CD4-positive, alpha-beta T cell treated with Interleukin-15 for 1 hour (primary cell): ENCODE data around the gene CCDC57.
"Not testable (repeated sequence)": the region's sequence is repeated elsewhere in the genome, so short reads cannot be mapped to it uniquely, and the experiment has no call there.

ENCODE experiments used
- DNase-seq: peaks from one replicate; pipeline ENCODE4 v3.0.0-alpha.2; 2020

The CCDC57 gene

GRCh38 chr17:82219753-82220709 is 7.4 kb upstream of the CCDC57 start:
- DNase-seq, result no peak

DNA sequence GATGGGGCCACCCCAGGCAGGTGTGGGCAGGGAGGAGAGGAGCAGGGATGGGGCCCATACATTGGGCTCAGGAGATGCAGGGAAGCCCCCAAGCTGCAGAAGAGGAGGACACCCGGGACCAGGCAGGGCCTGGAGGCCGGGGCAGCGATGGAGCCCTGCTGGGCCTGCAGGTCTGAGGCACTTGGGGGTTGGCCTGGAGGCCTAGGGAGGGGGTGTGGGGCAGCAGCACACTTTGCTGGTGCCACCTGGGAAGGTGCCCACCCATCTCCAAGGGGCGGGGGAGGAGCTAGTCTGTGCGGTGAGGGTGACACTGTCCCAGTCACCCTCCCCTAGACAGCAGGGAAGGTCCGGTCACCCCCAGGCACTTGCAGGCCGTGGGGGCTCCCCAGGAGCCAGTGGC is 6.4 kb upstream of the CCDC57 start:
- no peak for DNase-seq

- DNase-seq, result no peak
Observed at GRCh38 chr17:82218349-82219075, 5.9 kb upstream of the CCDC57 start.

DNA sequence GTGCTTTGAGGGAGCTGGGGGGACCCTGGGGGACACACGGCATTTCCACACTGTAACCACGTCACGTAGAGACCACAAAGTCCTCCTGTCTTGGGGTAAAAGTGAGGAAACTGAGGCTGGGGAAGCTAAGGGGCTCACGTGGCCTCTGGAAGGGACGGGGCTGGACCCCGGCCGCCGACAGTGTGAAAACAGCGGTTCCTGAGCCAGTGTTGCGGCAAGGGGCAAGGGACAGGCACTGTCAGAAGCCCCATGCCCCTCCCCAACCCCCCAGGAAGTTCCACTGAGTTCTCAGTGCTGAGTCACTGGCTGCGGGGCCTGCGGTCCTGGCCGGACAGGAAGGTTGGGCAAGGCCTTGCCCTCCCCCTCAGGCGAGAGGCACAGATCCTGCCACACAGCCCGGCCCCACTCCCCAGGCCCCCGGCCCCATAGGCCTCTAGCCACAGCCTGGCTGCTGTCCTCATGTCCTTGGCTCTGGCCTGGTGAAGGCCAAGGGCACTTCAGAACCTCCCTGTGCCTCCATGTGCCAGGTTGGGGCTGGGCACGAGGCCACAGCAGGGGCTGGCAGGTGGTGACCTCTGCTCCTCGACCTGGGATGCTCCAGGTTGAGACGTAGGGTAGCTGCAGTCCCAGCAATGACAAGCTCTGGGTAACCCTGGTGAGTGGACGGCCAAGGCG is 5.0 kb upstream of the CCDC57 start:
- DNase-seq, result peak; percentile 82

GRCh38 chr17:82217120-82217529 is 4.5 kb upstream of the CCDC57 start:
- no peak for DNase-seq

DNA sequence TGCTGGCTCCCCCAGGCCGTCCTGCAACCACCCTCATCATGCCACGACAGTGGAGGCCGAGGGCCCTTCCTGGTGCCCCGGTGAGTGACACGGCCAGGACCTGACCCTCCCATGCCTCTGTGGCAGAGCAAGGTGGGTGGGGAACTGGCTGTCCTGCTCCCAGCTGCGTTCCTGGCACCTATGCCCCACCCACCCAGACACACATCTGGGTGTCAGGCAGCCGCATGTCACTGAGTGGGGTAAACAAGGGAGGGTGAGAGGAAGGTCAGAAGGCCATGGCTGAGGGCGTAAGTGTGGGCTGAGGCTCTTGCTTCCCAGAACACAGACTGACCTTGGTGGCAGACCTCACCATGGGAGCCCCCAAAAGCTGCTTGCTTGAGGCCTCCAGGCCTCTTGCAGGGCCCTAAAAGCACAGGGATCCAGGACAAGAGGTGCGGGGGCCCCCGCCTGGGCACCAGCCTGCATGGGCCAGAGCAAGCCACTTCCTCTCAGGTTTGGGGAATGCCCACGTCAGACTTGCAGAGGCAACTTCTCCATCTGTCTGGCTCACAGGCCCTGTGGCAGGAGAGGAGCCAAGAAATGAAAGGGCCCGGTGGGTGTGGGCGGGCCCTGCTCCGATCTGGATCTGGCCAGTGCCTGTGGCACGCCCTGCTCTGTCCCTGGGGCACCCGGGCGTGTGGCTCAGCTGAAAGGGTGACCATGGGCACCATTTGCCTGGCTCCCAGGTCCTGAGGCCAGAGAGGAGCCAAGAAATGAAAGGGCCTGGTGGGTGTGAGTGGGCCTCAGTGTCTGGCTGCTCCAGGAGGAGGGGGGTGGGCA is 3.9 kb upstream of the CCDC57 start:
- DNase-seq, result peak; percentile 89

- DNase-seq, result no peak
Observed at GRCh38 chr17:82215972-82216300, 3.3 kb upstream of the CCDC57 start.

GRCh38 chr17:82215095-82215971 is 2.7 kb upstream of the CCDC57 start:
- DNase-seq, result no peak

- no peak for DNase-seq
Observed at GRCh38 chr17:82214012-82214628, 1.5 kb upstream of the CCDC57 start.

GRCh38 chr17:82213251-82214011 is 789 bp upstream of the CCDC57 start:
- DNase-seq, result peak; percentile 76

GRCh38 chr17:82210655-82211054 is 2.0 kb downstream of the CCDC57 start:
- not testable (repeated sequence) for DNase-seq

- DNase-seq, result peak; percentile 85
Observed at GRCh38 chr17:82205720-82206508, 6.7 kb downstream of the CCDC57 start.

DNA sequence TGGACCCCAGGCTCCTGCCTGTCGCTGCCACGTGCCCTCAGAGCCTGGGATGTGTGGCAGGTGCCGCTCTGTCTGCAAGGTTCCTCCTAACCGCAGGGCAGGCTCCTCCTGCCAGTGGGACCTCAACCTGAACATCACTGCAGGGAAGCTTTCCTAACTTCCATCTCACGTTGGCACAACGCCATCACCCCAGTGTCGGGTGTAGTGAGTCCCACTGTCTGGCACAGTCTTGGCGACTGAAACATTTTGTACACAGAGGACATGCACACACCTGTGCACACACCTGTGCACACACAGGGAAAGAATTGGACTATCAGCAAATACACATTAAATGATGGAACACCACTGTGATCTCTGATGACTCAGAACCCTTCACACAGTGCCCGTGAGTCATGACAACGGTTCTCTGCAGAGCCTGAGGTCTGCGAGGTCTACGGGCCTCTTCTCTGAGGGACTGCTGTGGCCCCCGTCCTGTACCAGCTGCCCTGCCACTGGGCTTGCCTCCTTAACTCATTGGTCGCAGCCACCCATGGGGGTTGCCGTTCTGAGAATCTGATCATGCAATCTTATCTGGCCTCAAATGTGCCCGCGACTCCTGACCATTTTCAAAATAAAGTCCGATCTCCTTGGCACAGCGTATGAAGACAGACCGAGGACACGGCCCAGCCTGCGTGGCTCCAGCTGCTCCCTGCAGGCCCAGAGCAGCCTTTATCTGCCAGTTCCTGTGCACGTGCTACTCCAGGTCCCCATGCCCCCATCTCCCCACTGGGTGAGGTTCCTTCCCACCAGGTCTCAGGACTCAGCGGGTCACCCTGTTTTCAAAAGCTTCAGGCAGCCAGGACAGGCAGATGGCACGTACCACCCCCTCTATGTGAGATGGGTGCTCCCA is 7.6 kb downstream of the CCDC57 start:
- DNase-seq, result no peak

DNA sequence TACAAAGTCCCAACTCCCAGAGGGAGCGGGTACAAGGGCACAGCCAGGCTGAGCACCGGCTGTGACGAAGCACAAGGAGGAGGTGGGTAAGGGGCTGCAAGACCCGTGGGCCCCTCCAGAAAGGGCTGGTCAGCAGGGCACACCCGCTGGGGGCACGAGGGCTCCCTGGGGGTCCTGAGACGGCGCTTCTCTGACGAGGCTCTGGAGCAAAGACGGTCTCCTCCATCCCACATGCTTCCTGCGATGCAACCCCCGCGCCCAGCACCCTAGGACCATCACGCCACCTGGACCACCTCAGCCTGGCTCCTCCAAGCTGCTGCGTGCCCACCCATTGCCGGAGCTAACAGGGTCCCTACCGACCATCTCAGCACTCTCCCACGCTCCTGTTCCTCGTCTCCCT is 8.7 kb downstream of the CCDC57 start:
- DNase-seq, result no peak

- no peak for DNase-seq
Observed at GRCh38 chr17:82202981-82203380, 9.7 kb downstream of the CCDC57 start.

DNA sequence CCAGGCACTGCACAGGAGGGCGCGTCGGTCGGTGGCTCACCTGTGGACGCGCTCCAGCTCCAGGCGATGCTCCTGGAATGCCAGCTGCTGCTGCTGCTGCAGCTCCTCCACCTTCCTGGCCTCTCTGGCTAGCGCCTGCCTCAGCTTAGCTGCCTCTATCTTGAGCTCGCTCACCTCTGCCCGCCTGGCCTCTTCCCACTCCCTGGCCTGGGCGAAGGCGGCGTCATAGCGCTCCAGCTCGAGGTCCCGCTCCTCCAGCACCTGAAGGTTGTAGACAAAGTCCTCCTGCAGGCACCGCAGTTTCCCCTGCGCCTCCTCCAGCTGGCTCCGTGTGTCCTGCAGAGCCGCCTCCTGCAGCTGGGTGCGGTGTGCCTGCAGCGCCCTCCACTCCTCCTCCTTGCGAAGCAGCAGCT is 11.1 kb downstream of the CCDC57 start:
- DNase-seq, result no peak

DNA sequence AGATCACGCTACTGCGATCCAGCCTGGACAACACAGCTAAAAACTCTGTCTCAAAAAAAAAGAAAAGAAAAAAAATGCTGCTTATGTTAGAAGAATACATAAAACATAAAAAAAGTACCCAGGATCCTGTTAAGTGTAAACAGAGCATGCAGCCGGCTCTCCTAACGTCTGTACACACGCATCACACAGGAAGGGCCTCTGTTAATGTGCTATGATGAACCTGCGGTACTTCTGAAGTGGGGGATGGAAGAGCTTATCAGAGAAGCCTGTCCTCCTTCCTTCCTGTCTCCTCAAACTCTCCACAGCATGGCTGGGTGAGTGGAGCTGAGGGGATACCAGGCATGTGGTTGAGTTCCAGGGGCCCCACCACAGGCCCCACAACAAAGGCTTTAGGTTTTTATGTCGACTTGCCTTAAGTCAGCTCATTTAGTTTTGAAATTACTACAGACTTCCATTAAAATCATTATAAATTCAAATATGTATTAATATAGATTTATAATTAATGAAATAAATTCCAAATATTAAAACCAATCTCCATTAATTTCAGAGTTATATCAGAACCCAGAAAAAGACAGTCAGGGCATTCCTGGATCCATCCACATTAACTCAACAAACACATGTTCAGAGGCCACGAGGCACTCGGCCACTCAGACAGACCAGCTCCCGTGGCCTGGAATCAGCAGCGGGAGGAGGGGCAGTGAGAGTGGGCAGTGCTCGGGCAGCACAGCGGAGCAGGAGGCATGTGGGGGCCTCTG is 11.7 kb downstream of the CCDC57 start:
- DNase-seq, result peak; percentile 79

DNA sequence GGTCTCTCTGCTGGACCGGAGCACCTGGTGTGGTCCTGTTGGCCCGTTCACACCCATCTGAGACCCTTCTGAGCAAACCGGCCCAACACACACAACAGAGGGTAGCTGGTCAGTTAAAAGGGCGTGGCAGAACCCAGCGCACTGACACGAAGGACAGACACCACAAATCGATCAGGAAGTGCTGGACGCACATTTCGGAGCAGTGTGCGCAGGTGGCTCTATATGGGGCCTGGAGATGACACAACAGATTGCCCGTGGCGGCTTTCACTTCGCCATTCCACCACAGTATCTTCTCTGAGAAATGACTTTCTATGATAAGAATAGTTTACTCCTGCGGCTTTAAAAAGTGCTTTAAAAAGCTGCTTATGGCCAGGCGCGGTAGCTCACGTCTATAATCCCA is 12.5 kb downstream of the CCDC57 start:
- no peak for DNase-seq
